Measurements from ENCODE around the gene MUC15.

MUC15 gene

GRCh38 chr11:26527685-26528084 lies 44.4 kb downstream of the MUC15 start:
- no peaks in the 10 kb centered on the region for H3K4me1 ChIP-seq (ENCODE audit: insufficient read depth, low read length, poor library complexity, severe bottlenecking)
- H3K9me3 ChIP-seq (ENCODE audit: insufficient read depth, low read depth, low read length): no peaks in the 10 kb centered on the region
- H3K79me2 ChIP-seq (ENCODE audit: insufficient read depth, low read length): no peaks in the 10 kb centered on the region
- TF ChIP-seq EZH2phosphoT487 (IDR thresholded peaks at IDR 0.05; ENCODE audit: borderline replicate concordance) (no peak), CTCF (conservative IDR thresholded peaks at IDR 0.05; ENCODE audit: low read length) (no peak)
- no peak overlapping the region for H2AFZ ChIP-seq (ENCODE audit: low read length)
- no peaks in the 10 kb centered on the region for H3F3A ChIP-seq (ENCODE audit: low read depth)
- no peaks in the 10 kb centered on the region for H4K20me1 ChIP-seq (ENCODE audit: insufficient read depth, low read length, poor library complexity, severe bottlenecking)
- H3K4me3 ChIP-seq (ENCODE audit: low read length, poor library complexity, severe bottlenecking): no peak overlapping the region
- no peaks in the 10 kb centered on the region for H3K9me2 ChIP-seq (replicated peaks; ENCODE audit: low read depth, low read length)
- H3K9ac ChIP-seq (ENCODE audit: low read depth, low read length, poor library complexity, severe bottlenecking): no peak overlapping the region
- H3K36me3 ChIP-seq (ENCODE audit: insufficient read depth, low read length): no peaks in the 10 kb centered on the region
- no peak overlapping the region for H3K4me2 ChIP-seq (ENCODE audit: low read depth, low read length, poor library complexity, severe bottlenecking)
- no peaks in the 10 kb centered on the region for H3K27me3 ChIP-seq (ENCODE audit: insufficient read depth, low read length, poor library complexity, severe bottlenecking)

DNA sequence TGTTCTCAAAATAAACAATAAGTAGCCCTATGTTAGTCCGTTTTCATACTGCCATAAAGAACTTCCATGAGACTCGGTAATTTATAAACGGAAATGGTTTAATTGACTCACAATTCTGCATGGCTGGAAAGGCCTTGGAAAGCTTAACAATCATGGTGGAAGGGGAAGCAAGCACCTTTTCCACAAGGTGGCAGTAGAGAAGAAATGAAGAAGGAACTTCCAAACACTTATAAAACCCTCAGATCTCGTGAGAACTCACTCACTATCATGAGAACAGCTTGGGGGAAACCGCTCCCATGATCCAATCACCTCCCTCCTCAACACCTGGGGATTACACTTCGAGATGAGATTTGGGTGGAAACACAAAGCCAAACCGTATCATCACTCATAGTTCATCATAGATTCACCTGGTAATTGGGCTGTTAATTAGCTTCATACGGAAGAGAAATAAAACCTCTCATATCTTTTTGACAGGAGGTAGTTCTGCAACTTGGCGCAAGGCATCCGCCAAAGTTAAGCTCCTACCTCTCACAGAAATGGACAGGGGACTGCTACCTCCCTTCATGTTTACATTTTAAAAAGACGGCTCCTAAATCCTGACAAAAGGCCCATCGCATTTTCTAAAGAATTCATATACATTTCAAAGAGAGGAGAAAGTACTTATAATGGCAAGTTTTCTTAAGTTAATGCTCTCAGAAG lies 49.0 kb downstream of the MUC15 start:
- H3K79me2 ChIP-seq (ENCODE audit: insufficient read depth, low read length): no peaks in the 10 kb centered on the region
- H2AFZ ChIP-seq (ENCODE audit: low read length): no peak overlapping the region
- no peaks in the 10 kb centered on the region for H3F3A ChIP-seq (ENCODE audit: low read depth)
- no peak for TF ChIP-seq EZH2phosphoT487 (IDR thresholded peaks at IDR 0.05; ENCODE audit: borderline replicate concordance)
- TF ChIP-seq CTCF (conservative IDR thresholded peaks at IDR 0.05; ENCODE audit: low read length): peak; percentile 51
- no peak overlapping the region for H3K9ac ChIP-seq (ENCODE audit: low read depth, low read length, poor library complexity, severe bottlenecking)
- no peaks in the 10 kb centered on the region for H4K20me1 ChIP-seq (ENCODE audit: insufficient read depth, low read length, poor library complexity, severe bottlenecking)
- H3K4me1 ChIP-seq (ENCODE audit: insufficient read depth, low read length, poor library complexity, severe bottlenecking): no peaks in the 10 kb centered on the region
- H3K4me2 ChIP-seq (ENCODE audit: low read depth, low read length, poor library complexity, severe bottlenecking): no peak overlapping the region
- H3K27me3 ChIP-seq (ENCODE audit: insufficient read depth, low read length, poor library complexity, severe bottlenecking): no peaks in the 10 kb centered on the region
- H3K9me3 ChIP-seq (ENCODE audit: insufficient read depth, low read depth, low read length): no peaks in the 10 kb centered on the region
- H3K9me2 ChIP-seq (replicated peaks; ENCODE audit: low read depth, low read length): no peaks in the 10 kb centered on the region
- no peak overlapping the region for H3K4me3 ChIP-seq (ENCODE audit: low read length, poor library complexity, severe bottlenecking)
- no peaks in the 10 kb centered on the region for H3K36me3 ChIP-seq (ENCODE audit: insufficient read depth, low read length)

GRCh38 chr11:26519469-26519868 lies 52.6 kb downstream of the MUC15 start:
- H4K20me1 ChIP-seq (ENCODE audit: insufficient read depth, low read length, poor library complexity, severe bottlenecking): no peaks in the 10 kb centered on the region
- H3K9ac ChIP-seq (ENCODE audit: low read depth, low read length, poor library complexity, severe bottlenecking): no peak overlapping the region
- H3K36me3 ChIP-seq (ENCODE audit: insufficient read depth, low read length): no peaks in the 10 kb centered on the region
- no peak overlapping the region for H2AFZ ChIP-seq (ENCODE audit: low read length)
- H3K9me3 ChIP-seq (ENCODE audit: insufficient read depth, low read depth, low read length): no peaks in the 10 kb centered on the region
- H3F3A ChIP-seq (ENCODE audit: low read depth): no peaks in the 10 kb centered on the region
- H3K9me2 ChIP-seq (replicated peaks; ENCODE audit: low read depth, low read length): no peaks in the 10 kb centered on the region
- H3K27me3 ChIP-seq (ENCODE audit: insufficient read depth, low read length, poor library complexity, severe bottlenecking): no peaks in the 10 kb centered on the region
- H3K4me1 ChIP-seq (ENCODE audit: insufficient read depth, low read length, poor library complexity, severe bottlenecking): no peaks in the 10 kb centered on the region
- H3K79me2 ChIP-seq (ENCODE audit: insufficient read depth, low read length): no peaks in the 10 kb centered on the region
- H3K4me3 ChIP-seq (ENCODE audit: low read length, poor library complexity, severe bottlenecking): no peak overlapping the region
- TF ChIP-seq EZH2phosphoT487 (IDR thresholded peaks at IDR 0.05; ENCODE audit: borderline replicate concordance): no peak
- no peak for TF ChIP-seq CTCF (conservative IDR thresholded peaks at IDR 0.05; ENCODE audit: low read length)
- no peak overlapping the region for H3K4me2 ChIP-seq (ENCODE audit: low read depth, low read length, poor library complexity, severe bottlenecking)

Measured in Loucy (cell line).